HUES6 (cell line): Measurements from ENCODE around the gene TMEM258.

Experiments used
- H3K27ac ChIP-seq: 2 replicates; pipeline ENCODE4 v1.7.0; 2013; ENCODE audit warnings: low read depth, mild to moderate bottlenecking, low read length, inconsistent platforms
- H3K27me3 ChIP-seq: 2 replicates; pipeline ENCODE4 v1.6.1; 2013; ENCODE audit warnings: low read length; ENCODE audit not compliant: control insufficient read depth, insufficient read depth
- H3K36me3 ChIP-seq: 2 replicates; pipeline ENCODE4 v1.6.1; 2013; ENCODE audit warnings: low read length; ENCODE audit not compliant: control insufficient read depth, insufficient read depth
- H3K4me1 ChIP-seq: 2 replicates; pipeline ENCODE4 v1.6.1; 2013; ENCODE audit warnings: low read length; ENCODE audit not compliant: control insufficient read depth, insufficient read depth
- H3K4me3 ChIP-seq: 2 replicates; pipeline ENCODE4 v1.5.1; 2013; ENCODE audit warnings: low read depth, low read length
- H3K9ac ChIP-seq: one replicate; pipeline ENCODE4 v1.6.1; 2013; ENCODE audit warnings: mild to moderate bottlenecking, low read length
- H3K9me3 ChIP-seq: 2 replicates; pipeline ENCODE4 v1.6.1; 2013; ENCODE audit warnings: low read depth, low read length; ENCODE audit not compliant: control insufficient read depth, insufficient read depth

The TMEM258 gene

DNA sequence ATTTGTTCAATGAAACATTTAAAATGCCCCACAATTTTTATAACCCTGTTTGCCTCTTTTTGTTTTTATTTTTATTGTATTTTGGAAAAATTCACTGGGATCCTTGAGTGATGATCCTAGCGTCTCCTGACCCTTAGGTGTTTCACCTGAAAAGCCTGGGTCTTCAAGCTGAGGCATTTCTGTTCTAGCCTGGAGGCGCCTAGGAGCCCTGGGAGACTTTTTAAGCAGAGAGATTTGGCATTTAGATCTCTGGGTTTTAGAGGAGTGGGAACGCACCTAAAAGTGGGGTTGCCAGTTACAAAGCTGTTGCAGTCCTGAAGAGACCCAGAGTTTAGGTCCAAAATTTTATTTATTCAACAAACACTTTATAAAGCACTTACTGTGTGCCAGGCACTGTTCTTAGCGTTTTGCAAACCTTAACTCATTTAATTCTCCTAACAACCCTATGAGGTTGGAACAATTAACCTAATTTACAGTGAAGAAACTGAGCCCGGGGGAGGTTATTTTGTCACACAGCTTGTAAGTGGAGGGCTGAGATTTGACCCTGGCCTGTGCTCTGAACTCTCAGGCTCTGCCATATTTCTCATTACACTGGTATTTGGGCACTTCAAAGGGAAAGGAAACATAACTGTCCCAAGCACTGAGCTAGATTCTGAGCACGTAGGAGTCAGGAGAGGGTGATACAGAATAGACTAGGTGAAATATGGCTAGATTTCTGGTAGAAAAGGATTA is 25.2 kb upstream of the TMEM258 start:
- Histone ChIP-seq H3K9ac (peak overlapping the region; percentile 89), H3K9me3 (no peaks in the 10 kb centered on the region), H3K4me1 (peaks cover 14% of the 10 kb centered on the region), H3K36me3 (peaks cover 14% of the 10 kb centered on the region), H3K27me3 (no peaks in the 10 kb centered on the region), H3K27ac (peak overlapping the region; percentile 59; the same call in 1 of the 2 replicates), H3K4me3 (peak overlapping the region; percentile 63)

DNA sequence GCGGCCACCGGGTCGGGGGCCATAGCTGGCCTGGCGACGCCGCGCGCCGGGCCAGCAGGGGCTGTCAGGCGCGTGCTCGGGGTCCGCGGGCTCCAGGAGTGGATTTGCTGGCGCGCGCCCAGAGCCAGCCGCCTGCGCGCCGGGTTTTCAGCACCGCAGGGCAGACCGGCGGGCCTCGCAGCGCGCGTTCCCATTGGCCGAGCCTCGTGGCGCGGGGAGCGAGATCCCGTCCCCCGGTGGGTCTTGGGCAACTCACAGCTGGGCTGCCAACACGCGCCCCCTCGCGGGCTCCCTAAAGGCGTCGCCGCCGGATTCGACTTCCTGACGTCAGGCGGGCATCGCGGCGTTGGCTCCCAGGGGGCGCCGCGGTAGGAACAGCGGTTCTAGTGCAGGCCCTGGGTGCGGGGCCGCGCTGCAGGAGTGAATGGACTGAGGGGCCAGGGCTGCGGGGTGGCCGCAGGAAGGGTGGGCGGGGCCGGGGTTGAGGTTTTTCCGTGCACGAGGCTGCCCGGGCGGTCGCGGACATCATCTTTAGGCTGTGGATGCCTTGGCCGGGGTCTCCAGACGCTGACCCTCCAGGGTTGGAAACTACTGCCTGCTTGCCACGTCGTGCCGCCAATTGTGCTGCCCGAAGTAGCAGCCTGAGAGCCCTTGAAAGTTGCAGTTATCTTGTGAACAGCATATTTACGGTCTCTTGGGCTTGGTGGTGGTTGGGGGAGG is 24.5 kb upstream of the TMEM258 start, which contains the start of gene FADS1:
FADS1 (minus strand) TSS at position 268 of the 720 bp plus-strand sequence; CDS start at position 194, 74 bp downstream.
- Histone ChIP-seq H3K9me3 (no peaks in the 10 kb centered on the region), H3K4me3 (peak within 1 kb of the TSS; percentile 63), H3K9ac (peak within 1 kb of the TSS; percentile 97), H3K27ac (peak within 1 kb of the TSS; percentile 86), H3K36me3 (peaks cover 21% of the 10 kb centered on the region), H3K4me1 (peaks cover 14% of the 10 kb centered on the region), H3K27me3 (no peaks in the 10 kb centered on the region)

DNA sequence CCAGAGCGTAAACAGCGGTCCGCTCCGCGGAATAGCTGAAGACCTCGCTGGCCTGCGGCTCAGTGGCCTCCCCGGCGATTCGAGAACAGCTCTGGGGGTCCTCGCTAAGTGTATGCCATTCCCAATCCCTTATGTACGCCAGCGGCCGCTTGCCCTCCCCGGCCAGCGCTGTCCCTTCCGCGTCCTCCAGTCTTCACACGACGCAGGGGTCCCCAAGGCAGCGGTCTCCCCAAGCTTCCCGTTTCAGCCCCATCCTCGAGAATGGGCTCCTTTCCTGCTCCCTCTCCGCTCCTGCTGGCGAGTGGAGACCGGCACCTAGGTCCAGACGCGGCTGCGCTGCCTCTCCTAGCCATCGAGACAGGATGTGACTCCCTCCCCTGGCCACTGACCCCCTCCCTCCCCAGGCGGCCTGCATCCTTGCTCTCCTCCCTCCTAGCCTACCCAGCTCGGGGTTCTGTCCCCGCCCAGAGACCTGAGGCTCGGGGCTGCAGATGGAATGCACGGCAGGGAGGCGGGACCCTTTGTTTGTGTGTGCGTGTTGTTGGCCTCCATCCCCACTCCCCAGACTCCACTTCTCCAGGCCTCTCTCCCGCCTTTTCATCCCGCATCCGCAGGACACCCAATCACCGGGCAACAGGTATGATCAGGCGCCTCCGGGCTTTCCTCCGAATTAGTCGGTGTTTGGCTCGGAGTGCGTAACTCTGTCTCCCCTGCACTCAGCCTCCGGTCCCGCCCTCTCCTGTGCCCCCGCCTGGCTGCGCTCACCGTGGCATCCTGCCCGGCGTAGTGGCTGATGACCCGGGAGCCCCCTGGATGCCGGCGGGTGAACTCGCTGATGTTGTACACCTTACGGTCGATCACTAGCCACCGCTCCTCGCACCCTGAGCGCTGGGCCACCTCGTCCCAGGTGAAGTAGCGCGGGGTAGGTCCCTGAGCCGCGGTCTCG is 23.7 kb upstream of the TMEM258 start:
- peak overlapping the region; percentile 97 for H3K9ac ChIP-seq
- H3K27ac ChIP-seq: peak overlapping the region; percentile 86
- H3K4me1 ChIP-seq: peaks cover 14% of the 10 kb centered on the region
- H3K9me3 ChIP-seq: no peaks in the 10 kb centered on the region
- peaks cover 30% of the 10 kb centered on the region for H3K36me3 ChIP-seq
- no peaks in the 10 kb centered on the region for H3K27me3 ChIP-seq
- H3K4me3 ChIP-seq: peak overlapping the region; percentile 63

DNA sequence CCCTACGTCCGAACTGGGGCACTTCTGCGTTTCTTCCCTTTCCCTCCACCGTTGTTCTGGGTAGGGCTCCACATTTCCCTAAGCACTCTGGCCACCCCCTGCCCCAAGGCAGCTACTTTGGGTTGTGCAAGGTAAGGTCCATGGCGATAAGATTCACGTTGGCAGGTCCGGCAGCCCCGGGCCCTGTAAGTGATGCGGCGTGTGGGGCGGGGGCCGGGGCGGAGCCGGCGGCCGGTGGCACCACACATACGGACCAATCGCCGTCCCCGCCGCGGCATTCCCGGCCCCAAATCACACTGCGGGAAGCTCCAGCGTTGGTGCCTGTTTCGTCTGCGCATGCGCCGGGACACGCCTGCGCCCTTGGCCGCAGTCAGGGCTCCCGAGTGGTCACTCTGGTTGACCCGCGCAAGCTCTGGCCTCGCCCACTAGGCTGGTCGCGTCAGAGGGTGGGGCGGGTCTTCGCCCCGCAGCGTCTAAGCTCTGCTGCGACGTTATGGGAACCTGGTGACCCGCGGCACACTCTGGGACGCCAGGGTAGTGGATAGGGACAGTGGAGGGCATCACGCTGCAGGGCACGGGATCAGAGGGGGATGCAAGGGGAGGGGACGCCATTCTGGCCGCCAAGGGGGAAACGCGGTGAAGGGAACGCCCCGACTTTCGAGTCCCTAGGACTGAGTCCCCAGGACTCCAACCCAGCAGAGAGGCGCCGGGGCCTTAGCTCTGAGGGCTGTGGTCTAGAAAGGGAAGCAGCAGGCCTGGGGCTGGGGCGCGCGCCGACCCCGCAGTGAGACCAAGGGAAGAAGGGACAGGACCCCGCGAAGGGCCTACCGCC is 22.8 kb upstream of the TMEM258 start:
- Histone ChIP-seq H3K27ac (peak overlapping the region; percentile 86), H3K9ac (peak overlapping the region; percentile 97), H3K27me3 (no peaks in the 10 kb centered on the region), H3K4me1 (peaks cover 14% of the 10 kb centered on the region), H3K36me3 (peaks cover 39% of the 10 kb centered on the region), H3K9me3 (no peaks in the 10 kb centered on the region), H3K4me3 (peak overlapping the region; percentile 63)

DNA sequence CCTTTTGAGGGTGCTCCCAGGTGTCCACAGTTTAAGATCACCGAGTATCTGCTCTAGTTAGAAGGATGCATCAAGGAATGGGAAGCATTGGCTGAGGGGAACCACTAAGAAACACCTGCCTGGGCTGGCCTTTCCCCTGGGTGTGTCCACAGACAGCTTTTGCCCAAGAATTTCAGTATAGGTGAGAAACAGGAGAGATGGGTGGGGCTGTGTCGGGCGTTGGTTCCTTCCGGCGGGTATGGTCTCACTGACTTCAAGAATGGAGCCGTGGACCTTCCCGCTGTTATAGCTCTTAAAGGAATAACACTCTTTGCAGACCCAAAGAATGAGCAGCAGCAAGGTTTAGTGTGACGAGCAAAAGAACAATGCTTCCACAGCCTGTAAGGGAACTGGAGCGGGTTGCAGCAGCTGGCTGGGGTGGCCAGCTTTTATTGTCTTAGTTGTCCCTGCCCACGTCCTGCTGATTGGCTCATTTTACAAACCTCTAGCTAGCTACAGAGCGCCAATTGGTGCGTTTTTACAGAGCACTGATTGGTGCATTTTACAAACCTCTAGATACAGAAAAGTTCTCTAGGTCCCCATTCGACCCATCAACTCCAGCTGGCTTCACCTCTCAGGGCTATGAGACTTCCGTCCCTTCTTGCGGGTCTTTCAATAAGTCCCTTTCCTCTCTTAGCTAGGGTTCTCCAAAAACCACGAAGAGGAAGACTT is 22.0 kb upstream of the TMEM258 start:
- Histone ChIP-seq H3K36me3 (peaks cover 46% of the 10 kb centered on the region), H3K4me1 (peaks cover 14% of the 10 kb centered on the region), H3K27me3 (no peaks in the 10 kb centered on the region), H3K9me3 (no peaks in the 10 kb centered on the region), H3K27ac (peak overlapping the region; percentile 85), H3K9ac (peak overlapping the region; percentile 90), H3K4me3 (peak overlapping the region; percentile 63)

DNA sequence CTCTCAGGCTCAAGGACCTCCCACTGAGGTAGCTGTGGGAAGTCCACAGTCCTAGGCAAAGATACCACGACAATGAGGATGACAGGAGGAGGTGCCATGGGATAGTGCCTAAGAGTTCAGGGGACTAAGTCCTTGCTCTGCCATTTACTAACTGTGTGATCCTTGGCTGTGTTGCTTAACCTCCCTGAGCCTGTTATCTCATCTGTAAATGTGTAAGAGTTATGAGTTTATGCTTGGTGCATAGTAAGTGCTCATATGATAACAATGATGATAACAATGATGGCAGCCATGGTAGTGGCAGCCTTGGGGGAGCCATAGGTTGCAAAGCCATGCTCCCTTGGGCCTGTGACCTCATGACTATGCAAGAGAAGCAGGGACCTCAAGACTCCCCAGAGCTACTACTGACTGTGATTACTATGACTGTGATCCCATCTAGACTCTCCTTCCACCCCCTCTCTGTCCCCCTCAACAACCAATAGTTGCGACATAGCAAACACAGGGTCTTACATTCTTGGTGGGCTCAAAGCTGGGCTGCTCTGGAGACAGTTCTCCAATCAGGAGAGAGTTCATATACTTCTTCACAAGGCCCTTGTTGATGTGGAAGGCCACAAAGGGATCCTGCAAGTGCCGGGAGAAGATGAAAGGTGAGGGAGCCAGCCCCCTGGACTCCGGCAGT is 20.5 kb upstream of the TMEM258 start:
- Histone ChIP-seq H3K4me1 (peaks cover 10% of the 10 kb centered on the region), H3K27ac (no peak overlapping the region), H3K9ac (no peak overlapping the region), H3K36me3 (peaks cover 61% of the 10 kb centered on the region), H3K4me3 (no peak overlapping the region), H3K9me3 (no peaks in the 10 kb centered on the region), H3K27me3 (no peaks in the 10 kb centered on the region)

DNA sequence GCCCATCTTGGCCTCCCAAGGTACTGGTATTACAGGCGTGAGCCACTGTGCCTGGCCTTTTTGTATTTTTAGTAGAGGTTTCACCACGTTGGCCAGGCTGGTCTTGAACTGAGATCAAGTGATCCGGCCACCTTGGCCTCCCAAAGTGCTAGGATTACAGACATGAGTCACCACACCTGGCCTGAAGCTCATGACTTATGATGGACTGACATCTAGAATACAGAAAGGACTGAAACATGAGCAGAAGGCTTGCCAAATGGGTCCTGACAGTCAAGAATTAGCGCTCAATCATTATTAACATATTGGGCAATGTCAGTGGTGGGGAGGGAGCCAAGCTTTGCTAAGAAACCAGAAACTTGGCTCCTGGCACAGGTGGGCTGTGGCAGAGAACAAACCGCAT is 19.4 kb upstream of the TMEM258 start:
- Histone ChIP-seq H3K4me1 (peaks cover 3% of the 10 kb centered on the region; the same call in 1 of the 2 replicates), H3K36me3 (peaks cover 71% of the 10 kb centered on the region), H3K9me3 (no peaks in the 10 kb centered on the region), H3K4me3 (no peak overlapping the region), H3K27ac (no peak overlapping the region), H3K9ac (no peak overlapping the region), H3K27me3 (no peaks in the 10 kb centered on the region)

DNA sequence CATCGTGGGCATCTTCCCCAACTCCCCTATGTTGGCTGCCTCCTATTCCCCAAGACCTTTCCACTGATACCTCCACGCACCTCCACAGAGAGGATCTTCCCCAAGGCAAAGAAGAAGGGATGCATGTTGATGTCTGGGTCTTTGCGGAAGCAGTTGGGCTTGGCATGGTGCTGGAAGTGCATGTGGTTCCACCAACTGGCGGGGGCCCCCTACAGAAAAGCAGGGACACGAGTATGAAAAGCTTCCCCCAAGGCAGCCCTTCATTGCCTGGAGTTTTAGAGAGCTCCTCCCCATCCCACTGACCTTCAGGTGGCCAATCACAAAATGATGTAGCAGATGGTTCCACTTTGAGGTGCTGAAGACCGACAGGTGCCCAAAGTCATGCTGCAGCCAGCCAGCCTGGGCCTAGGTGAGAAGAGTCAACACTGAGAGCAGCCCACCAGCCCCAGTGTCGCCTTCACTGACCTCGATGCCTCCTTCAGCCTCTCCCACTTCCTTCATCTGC is 18.3 kb upstream of the TMEM258 start:
- H3K9ac ChIP-seq: no peak overlapping the region
- no peak overlapping the region for H3K4me3 ChIP-seq
- H3K27me3 ChIP-seq: no peaks in the 10 kb centered on the region
- H3K36me3 ChIP-seq: peaks cover 79% of the 10 kb centered on the region
- peaks cover 3% of the 10 kb centered on the region; the same call in 1 of the 2 replicates for H3K4me1 ChIP-seq
- no peaks in the 10 kb centered on the region for H3K9me3 ChIP-seq
- no peak overlapping the region for H3K27ac ChIP-seq

DNA sequence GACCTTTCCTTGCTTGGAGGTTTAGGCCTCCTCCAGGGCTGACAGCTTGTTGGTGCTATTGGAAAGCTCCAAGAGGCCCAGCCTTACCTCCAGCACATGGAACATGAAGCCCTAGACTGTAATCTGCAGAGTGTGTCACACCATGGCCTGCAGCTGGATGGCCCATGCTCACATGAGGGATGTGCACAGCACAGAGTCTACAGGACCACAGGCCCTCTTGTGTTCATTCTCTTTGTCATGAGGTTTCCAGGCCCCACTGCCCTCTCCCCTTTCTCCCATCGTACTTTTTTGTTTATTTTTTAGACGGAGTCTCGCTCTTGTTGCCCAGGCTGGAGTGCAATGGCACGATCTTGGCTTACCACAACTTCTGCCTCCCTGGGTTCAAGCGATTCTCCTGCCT is 14.4 kb upstream of the TMEM258 start:
- Histone ChIP-seq H3K27me3 (no peaks in the 10 kb centered on the region), H3K36me3 (peaks cover 95% of the 10 kb centered on the region), H3K4me1 (no peaks in the 10 kb centered on the region), H3K9me3 (no peaks in the 10 kb centered on the region), H3K4me3 (no peak overlapping the region), H3K27ac (no peak overlapping the region), H3K9ac (no peak overlapping the region)
